GM21576 (cell line): Measurements from ENCODE around the gene NT5M.
"Not testable (repeated sequence)": the region's sequence is repeated elsewhere in the genome, so short reads cannot be mapped to it uniquely, and the experiment has no call there.

Experiments
- ATAC-seq: cut with Tn5 transposase; IDR thresholded peaks from one replicate; pipeline ENCODE4 v1.9.1; 2021; ENCODE audit warnings: mild to moderate bottlenecking, moderate library complexity; ENCODE audit not compliant: unreplicated experiment

NT5M gene

DNA sequence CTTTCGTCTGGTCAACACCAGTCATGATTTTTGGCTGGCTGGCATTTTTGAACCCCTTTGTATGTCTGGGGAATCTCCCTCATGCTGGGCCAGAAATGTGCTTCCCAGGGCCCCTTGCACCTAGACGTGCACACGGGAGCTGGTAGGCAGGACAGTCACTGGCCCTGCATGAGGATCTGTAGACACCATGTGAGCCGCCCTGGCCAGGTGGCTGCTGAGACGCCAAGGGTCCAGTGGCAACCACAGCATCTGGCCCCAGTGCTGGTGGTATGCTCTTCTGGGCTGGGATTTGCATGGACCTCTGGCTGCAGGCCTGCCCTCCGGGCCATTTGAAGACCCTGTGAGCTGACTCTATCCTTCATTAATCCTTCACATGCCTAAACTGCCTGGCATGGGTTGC, 67.5 kb downstream of the NT5M start:
- no peak for ATAC-seq

DNA sequence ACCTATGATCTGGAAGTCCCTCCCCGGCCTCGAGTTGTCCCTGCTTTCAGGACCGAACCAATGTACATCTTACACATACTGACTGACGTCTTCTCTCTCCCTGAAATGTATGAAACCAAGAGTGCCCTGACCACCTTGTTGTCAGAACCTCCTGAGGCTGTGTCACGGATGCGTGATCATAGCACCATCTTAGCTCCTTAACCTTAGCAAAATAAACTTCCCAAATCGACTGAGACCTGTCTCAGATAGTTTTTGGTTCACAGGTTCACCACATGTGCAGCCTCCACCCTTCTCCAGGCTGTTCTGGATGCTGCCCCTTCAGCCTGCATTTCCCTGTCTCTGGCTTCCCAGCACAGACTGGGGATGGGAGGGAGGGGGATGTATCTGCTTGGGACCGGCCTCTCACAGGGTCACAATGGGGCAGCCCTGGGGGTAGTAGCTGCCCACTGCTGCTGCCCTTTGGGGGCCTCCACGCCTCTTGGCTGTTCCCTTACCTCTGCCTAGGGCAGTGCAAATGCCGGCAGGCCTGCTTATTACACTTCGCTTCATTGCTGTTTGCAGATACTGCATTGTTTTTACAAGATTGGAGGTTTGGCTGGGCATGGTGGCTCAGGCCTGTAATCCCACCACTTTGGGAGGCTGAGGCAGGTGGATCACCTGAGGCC, 69.8 kb downstream of the NT5M start:
- no peak for ATAC-seq

DNA sequence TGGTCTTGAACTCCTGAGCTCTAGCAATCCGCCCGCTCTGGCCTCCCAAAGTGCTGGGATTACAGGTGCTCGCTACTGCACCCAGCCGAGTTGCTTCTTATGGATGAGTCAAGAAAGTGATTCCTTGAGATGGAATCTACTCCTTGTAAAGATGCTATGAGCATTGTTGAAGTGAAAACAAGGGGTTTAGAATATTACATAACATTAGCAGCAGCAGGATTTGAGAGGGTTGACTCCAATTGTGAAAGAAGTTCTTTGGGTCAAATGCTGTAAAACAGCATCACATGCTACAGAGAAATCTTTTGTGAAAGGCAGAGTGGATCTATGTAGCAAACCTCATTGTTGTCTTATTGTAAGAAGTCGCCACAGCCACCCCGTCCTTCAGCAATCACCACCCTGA, 72.7 kb downstream of the NT5M start:
- ATAC-seq = no peak

DNA sequence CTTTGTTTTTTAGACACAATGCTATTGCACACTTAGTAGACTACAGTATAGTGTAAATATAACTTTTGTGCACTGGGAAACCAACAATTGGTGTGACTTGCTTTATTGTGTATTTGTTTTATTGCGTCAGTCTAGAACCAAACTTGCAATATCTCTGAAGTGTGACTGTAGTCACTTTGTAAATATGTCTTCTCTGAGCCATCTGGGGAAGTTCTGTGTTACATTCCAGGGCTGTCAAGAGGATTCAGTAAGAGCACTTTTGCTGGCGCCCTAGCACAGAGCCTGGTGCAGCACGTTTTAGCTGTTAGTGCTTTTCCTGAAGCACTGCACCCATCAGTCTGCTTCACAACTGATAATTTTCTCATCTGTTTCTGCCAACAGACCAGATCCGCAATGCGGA, 73.2 kb downstream of the NT5M start:
- ATAC-seq = no peak

DNA sequence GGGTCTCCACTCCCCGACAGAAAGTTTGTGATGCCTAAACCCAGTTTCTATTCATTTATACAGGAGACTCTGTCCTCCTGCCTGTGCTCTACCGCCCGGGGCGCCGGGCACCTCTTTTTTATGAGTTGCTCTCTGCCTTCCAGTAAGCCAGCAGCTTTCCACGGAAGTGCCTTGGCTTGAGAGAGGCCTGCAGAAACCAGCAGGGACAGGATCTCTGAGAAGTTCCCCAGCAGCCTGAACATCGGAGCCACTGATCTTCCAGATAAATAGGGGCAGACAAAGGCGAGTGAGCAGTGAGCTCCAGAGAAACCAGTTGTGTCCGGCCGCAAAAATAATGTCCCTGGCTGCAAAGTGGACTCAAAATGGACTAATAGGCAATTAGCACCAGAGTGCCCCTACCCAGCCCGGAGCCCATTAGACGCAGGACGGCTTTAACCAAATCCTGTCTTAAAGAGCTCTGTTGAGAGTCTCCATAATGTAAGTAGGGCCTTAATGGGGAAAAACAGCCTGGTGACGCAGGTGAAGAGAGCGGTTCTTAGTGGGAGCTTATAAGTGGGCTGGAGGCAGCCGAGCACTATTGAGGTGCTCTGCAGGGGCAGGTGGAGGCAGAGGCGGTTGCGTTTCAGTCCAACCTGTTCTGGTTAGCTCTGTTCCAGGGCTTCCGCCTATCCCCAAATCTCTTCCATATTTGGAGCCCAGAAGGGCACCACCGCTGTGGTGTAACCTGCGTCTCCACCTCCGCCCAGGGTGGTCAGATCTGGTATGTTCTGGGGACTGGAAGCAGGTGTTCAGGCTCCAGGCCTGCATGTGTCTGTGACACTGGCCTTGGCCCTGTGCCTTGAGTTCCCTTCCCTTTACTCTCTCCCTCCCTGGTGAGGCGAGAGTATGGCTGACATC, 74.1 kb downstream of the NT5M start:
- ATAC-seq = no peak

DNA sequence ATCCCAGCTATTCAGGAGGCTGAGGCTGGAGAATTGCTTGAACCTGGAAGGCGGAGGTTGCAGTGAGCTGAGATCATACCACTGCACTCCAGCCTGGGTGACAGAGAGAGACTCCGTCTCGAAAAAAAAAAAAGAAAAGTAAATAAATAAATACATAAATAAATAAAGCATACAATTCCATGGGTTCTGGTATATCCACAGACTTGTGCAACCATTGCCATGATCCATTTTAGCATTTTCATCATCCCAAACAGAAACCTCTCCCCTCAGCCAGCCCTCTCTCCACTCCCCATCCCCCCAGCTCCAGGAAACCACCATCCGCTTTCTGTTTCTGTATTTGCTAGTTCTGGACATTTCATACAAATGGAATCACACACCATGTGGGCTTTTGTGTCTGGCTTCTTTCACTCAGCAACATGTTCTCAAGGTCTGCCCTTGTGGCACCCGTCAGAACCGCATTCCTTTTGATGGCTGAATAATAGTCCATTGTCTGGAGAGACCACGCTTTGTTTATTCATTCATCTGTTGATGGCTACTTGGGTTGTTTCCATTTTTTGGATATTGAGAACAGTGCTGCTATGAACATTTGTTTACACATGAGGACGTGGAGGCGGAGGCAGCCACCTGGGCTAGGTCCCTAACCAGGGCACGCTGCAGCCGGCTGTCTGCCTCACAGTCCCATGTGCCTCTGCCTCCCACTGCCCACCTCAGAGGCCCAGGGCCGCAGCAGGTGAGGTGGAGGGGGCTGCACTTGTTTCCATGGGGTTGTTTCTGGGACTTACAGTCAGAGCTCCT, 76.2 kb downstream of the NT5M start:
- ATAC-seq = no peak

DNA sequence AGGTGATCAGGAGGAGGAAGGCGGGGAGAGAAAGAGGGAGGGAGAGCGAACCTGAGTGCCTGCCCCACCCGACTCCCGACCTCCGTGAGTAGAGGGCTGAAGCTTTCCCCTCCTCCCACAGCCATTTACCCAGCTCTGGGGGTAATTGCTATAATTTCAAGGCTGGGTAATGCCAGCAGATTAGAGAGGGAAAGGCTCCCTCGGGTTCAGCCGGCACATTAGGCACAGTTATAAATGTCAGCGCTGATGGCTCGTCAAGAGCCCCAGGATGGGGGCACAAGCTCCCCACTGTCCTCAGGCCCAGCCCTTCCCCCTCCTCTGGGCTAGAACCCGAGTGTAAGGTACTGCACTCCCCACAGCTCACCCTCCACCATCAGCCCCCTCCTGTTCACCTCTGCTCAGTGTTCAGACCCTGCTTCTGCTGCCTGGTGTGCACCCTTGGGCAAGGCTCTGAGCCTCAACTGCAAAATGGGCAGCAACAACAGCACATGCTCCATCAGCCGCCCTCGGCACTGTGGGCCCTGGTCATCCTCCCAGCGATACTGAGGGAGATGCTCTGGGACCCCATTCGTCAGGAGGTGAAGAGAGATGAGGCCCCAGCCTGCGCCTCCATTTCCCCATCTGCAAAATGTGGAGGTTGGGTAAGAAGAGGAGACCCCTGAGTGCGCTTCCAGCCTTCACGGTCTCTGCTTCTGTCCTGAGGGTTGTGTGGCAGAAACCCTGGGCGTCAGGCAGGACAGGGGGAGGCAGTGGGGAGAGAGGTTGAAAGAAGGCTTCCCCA, 77.2 kb downstream of the NT5M start:
- ATAC-seq = no peak

DNA sequence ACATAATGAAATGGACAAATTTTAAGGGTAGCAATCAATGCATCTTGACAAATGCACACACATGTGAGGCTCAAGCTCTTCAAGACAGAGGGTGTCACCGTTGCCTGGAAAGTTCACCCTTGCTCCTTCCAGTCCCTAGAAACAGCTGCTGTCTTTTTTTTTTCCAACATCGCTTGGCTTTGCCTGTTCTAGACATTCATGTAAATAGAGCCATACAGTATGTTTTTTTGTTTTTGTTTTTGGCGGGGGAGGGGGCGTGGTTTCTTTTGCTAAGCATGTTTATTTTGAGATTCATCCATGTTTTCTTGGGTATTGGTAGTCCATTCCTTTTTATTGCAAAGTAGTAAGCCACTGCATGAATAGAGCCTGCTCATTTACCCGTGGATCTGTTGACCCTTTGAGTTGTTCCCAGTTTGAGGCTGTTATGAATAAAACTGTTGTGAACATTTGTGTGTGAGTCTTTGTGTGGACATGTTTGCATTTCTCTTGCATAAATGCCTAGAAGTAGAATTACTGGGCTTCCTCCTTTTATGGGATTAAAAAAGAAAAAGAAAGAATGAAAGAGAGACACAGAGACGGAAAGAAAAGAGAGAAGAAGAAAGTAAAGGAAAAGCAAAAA, 78.4 kb downstream of the NT5M start:
- ATAC-seq = no peak

DNA sequence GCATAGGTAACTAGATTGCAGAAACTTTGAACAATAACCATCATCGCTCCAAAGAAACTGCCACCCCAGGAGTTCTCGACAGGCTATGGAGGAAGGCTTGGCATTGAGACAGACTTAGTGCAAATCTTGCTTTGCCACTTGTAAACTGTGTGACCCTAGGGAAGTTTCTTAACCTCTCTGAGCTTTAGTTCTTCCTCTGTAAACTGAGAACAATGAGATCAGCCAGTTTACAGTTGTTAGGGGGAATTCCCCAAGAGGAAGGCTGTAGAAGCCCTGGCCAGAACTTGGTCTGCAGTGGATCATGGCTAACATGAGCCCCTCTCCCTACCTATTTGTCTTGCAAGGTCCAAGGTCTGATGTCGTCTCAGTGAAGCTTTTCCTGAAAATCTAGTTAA, 78.9 kb downstream of the NT5M start:
- ATAC-seq = no peak

DNA sequence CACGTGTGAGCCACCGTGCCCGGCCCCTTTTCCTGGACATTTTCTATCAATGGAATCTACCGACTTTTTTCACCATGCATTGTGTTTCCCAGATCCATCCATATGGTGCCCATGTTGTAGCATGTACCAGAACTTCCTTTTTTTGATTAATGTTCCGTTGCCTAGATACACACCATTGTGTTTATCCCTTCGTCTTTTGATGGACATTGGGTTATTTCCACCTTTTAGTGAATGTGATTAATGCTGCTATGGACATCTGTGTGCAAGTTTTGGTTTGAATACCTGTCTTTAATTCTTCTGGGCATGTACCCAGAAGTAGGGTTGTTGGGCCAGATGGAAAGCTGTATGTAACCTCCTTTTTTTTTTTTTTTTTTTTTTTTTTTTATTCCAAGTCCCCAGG, 79.8 kb downstream of the NT5M start:
- ATAC-seq = no peak

DNA sequence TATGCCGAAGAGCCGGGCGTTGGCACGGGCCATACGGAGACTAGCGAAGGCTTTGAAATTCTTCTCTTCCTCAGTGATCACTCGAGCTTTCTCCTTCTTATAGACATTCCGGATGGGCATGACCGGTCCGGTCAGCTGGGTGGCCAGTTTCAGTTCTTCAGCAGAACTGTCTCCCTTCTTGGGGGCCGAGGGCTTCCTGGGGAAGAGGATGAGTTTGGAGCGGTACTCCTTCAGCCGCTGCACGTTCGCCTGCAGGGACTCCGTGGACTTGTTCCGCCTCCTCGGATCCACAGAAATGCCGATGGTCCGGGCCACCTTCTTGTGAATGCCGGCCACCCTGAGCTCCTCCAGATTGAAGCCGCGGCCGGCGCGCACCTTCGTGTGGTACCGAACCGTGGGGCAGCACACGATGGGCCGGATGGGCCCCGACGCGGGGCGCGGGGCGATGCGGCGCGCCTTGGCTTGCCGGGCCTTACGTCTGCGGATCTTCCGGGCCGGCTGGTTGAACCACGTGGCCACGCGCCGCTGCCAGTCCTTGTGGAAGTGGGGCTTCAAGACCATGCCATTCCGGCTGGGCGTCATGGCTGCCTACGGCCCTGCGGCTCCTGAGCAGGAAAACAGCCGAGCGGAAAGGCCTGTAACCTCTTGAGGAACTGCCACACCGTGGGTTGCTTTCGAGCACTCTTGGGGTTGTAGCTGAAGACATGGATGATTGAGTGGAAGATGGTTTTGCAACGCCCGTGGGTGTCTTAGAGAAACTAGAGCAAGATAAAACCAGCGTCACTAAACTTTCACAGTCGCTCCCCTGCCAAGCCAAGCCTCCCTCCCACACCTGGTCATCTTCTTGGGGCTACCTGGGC, 80.5 kb downstream of the NT5M start:
- ATAC-seq = not testable (repeated sequence)

DNA sequence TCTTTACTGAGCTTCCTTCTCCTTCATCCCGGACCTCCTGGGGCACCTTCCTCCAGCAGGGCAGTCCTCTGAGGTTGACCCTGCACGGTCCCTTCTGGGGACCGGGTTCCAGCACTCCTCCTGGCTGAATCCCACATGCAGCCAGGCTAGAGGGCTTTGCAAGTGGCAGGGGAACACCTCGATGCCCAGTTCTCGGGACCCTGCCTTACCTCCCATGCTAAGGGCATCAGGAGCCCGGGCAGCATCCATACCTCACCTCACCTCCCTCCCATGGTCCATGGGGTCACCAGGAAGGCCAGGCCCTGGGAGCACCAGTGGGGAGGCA, 81.1 kb downstream of the NT5M start:
- ATAC-seq = no peak

DNA sequence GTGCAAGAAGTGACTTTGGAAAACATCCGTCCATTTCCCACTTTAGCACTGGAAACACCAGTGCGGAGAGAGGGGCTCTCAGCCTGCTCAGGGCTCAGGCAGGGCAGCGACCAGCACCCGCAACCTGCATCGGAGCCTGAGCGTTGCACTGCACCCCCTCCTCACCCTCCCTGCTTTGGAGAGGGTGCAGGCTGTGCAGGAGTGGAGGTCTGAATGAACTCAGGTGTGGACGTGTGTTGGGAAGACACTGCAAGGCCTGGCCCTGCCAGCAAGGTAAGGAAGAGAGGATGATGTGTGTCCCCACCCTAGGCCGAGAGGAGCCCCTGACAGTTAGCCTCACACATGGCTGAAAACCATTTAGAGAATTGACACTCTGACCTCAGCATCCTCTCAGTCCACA, 81.8 kb downstream of the NT5M start:
- ATAC-seq = no peak

DNA sequence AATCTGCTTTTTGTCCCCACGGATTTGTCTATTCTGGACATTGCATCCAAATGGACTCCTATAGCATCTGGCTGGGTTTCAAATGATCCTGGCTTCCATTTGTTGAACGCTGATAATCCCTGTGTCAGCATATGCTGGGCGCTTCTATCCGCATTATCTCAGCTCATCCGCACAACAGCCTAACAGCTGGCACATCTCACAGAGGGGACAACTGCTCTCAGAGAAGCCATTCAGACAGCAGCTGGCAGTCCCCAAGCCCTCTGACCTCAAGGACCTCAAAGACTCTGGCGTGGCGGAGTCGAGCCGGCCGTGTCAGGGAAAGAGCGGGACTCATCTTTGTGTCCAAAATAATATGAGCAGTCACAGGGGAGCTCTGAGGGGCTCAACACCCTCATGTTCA, 82.3 kb downstream of the NT5M start:
- ATAC-seq = no peak

DNA sequence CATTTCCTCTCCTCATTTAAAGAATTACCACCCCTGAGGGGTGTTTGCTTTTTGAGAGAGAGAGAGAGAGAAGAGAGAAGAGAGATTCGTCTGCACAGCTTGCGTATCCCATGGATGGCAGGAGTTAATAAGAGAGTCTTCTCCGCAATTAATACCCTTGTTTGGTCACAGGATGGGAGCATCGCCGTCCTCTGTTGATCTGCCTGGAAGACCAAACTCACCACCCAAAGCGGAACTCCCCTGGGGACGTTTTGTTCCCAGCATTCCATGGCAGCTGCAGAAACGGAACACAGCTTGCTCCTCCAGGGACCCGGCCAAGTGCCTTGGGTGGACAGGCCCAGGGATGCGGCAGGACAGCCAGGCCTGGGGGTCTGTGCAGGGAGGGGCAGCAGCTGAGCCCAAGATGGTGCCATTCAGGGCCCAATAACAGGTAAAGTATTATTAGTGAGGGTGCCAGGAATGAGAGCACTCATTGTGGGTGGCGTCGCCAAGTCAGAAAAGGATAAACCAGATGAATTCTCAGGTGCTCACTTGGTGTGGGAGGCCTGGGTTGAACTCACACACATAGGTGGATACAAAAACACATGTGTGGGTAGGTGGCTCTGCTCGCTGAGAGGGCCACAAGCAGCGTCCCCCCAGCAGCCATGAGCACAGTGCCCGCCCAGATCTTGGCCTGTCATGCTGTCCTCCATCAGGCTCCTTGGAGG, 83.1 kb downstream of the NT5M start:
- ATAC-seq = no peak

DNA sequence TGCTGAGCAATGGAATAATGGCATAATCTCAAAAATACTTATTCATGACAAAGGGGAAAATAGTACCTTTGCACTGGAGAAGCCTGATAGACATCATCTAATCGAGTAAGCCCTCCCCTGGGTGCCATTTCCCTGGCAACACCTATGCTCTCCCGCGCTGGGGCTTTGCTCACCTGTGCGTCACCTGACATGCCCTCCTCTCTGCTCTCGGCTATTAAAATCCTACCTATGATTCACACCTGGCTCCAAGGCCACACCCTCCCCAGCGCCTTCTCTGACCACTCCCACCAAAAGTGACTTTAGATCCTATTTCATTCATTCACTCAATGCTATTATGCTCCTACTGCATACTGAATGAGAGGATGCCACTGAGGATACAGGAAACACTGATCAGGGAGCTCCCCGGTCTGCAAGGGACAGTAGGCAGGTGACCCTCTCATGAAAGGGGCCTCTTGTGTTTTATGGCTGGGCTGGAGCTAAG, 83.9 kb downstream of the NT5M start:
- ATAC-seq = no peak

DNA sequence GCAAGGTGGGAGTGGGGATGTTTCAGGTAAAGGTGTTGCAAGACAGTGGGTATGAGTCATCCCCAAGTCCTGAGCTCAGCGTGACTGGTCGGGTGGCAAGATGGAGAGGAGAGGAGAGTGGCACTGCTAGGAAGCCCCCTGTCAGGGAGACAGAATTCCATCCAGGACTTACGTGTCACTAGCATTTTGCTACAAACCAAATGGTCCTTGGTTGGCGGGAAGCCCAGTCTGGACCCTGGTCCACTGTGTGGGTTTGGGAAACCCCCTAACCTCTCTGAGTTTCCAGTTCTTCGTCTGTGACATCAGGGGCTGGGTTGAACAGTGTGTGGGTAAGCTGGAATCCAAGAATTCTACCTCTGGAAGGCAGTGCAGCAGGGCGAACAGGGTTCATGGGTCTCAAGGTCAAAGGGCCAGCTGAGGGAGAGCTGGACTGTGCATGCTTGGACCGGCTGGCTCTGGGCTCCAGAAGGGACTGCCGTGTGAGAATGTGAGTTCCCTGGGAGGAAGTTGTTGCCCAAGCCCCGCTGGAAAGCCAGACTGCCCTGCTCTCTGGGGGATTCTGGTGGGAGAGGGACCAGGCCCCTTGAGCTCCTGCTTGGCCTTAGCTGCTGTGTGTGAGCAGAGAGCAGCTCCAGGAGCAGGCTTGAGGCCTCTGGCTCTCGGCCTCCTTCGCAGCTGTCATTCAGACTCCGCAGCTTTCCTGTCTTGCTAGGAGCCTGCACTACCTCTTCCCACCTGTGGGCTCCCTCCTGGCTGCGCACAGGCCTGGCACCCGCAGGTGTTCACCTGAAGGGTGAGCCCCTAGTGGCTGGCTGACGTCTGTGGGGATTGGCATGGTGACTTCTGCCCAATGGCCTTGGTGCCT, 84.6 kb downstream of the NT5M start:
- ATAC-seq = no peak
